Left renal cortex interstitium (tissue), 4 donors: ENCODE measurements around the gene ACTG1. TPM values are rescaled to one million over a fixed set of nuclear protein-coding genes. Genes with fewer than 3 reads are reported as not detected.

Source experiments
- DNase-seq, 4 donors: peaks; one replicate each; pipeline ENCODE4 v3.0.0-alpha.2; 2013; ENCODE audit warnings: low read depth in 4 of 4, low spot score in 2 of 4, missing footprints in 1 of 4
- polyA plus RNA-seq, 4 donors: library from polyadenylated mRNA; unstranded; fragments of 120-200 nt; gene quantifications; one replicate each; pipeline ENCODE4 v1.2.1, GENCODE V29; 2013; ENCODE audit not compliant: insufficient read length in 4 of 4

Gene ACTG1
- polyA plus RNA-seq, 4 donors = 2,963 to 3,733 (median 3,267) TPM

DNA sequence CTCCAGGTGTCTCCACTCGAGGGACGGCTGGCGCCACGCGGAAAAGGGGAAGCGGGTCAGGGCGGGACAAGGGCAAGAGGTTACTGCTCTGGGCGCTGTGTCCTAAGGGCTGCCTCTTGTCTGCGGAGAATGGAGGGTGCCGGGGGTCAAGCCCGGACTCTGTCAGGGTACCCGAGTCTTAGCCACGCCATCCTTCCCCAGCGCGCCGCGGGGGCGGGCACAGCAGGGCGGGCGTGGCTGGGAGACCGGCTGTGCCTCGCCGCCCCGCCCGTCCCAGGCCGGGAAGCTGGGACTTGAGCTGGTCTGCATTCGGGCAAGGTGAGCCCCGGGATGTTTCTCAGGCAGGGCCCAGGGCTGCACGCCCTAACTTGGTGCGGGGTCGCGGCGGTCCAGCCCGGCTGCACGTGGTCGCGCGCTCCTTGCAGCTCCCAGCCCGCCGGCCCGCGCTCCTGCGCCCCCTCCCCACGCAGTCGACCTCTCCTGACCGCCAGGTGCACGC is 6.2 kb upstream of the ACTG1 start:
- no peak for DNase-seq

DNA sequence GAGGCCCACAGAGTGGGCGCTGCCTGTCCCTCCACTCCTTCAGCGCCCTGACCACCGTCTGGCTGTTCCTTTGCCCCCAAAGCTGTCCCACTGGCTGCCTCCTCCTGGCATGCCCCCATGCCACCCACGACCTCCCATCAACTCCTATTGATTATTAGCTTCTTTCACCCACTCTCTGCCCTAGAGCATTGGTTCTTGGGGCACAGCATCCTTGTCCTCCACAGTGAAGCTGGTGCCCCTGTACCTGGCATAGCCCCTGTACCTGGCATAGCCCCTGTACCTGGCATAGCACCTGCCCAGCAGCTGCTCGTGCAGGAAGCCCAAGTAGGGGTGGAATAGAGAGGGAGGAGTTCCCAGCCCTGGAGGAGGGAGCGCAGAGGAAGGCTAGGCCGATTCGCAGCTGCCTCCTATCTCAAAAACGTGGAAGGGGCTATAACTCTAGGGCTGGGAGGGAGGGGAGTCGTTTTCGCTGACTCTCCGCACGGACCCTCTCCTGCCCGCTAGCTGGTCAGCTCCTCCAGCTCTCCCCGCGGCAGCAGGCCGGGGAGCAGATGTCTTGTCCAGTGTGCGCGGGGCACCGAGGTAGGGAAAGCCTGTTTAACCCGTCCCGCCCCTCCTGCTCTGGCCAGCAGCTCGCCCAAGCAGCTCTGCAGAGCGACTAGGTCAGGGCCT is 5.7 kb upstream of the ACTG1 start:
- no peak for DNase-seq

DNA sequence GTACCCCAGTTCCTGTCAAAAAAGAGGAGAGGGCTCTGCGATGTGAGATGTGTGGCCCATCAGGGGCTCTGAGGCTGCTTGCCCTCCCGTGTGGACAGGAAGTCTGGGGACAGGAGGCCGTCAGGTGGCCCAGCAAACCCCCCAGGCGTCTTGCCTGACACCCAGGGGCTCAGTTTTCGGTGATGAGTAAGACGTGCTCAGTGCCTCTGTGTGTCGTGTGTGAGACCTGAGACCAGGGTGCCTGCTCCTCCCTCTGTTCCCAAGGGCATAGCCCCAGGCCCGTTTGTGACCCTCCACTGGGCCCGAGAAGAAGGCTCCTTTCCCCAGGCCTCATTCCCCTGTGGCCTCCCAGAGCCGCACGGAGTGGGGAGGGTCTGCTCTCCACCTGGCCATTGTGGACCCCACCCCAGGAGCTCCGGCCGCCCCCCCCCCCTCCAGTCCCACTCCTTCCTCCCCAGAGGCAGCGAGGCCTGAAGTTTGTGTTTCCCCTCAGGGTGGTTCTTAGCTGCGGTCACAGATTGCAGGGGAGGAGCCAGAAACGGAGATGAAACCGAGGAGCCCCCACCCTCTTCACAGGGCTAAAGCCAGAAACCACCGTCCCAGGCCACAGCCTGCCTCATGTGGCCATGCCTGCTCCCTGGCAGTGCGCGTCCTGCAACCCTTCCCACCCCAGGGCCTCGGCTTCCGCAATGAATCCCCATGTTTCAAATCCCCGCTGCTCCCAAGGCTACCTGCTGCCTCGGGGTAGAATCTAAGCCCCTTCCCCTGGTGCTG is 4.9 kb upstream of the ACTG1 start:
- no peak for DNase-seq

DNA sequence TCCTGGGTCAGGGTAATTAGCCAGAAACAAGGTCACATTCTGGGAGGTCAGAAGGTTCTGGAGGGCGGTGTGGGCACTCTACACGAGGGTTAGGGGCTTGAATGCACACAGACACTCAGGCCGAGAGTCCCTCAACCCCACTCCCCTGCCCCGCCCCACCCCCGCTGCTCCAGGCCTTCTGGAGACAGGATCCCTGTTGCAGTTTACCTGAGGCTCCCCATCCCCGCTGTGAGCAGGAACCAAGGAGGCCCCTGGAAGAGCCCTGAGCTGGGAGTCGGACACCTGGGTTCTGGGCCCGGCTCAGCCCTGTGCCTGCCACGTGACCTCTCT is 4.4 kb upstream of the ACTG1 start:
- no peak for DNase-seq

DNA sequence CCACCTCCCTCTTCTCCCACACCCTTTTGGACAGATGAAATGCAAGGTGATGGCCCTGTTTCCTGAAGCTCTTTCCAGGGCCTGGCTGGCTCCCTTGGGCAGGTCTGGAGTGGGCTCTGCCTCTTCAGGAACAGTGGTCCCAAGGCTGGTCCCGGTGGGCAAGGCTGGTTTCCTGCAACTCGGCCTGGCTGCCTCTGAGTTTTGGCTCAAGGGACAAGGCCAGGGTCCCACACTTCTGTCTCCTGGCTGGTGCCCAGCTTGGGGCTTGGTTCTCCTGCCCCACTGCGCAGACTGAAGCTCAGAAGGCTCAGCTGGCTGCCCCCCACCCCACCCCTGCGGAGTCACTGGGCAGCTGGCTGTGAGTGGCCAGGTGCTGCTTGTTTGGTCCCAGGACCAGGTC is 3.8 kb upstream of the ACTG1 start:
- no peak for DNase-seq

DNA sequence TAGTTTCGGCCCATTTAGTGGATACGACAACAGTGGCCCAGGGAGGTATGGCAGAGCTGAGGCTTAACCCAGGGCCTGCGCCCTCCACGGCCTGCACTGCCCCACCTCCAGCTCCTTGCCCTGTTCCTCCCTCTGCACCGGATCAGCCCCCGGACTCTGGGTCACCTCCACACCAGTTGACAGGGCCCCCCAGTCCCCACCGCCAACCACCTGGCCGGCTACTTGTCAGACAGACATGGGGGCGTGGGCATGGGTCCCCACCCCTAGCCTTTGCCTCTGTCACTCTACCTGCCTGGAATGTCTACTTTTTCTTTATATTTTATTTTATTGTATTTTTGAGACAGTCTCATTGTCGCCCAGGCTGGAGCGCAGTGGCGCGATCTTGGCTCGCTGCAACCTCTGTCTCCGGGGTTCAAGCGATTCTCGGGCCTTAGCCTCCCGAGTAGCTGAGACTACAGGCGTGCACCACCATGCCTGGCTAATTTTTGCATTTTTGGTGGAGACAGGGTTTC is 3.0 kb upstream of the ACTG1 start:
- DNase-seq = no peak

DNA sequence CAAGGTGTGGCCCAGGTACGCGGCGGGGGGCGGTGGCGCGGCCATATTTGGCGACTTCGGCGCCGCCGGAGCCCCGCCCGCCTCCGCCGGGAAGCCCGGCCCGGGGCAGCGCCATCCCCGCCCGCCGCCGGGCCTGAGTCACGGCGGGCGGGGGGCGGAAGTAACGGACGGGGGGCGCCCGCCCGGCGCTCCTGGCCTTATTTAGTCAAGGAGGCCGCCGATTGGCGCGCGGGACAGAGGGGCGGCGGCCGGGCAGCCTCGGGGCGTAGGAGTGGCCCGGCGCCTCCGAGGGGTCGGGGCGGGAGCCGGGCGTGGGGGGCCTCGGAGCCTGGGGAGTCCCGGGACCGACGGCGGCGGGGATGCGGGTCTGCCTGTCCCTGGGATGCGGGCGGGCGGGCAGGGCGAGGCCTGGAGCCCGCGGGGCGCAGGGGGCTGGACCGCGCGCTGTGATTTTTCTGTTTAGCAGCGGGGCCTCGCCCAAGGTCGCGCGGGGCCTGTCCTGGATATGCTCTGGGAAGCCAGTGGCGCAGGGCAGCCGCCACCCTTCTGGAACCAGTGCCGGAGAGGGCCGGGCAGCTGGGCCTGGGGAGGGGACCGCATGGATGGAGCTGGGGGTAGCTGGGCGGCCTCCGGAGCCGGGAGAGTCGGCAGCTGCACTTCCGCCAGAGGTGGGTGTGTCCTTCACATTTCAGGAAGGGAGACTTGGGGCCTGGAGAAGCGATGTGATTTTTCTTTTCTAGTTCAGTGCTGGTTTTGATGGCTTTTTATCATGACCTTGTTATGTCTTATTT is 2.3 kb upstream of the ACTG1 start:
- DNase-seq = no peak

DNA sequence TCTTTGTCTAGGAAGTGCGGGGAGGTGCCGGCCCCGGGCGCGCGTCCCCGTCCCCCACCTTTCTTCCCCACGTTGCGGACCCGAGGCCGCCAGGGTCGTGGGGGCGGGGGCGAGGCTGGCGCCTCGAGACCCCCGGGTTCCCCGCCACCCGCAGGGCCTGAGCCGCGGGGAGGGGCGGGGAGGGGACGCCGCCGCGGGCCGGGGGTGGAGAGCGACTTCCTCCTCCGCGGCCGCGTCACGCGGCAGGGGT is 1.8 kb upstream of the ACTG1 start:
- no peak for DNase-seq

DNA sequence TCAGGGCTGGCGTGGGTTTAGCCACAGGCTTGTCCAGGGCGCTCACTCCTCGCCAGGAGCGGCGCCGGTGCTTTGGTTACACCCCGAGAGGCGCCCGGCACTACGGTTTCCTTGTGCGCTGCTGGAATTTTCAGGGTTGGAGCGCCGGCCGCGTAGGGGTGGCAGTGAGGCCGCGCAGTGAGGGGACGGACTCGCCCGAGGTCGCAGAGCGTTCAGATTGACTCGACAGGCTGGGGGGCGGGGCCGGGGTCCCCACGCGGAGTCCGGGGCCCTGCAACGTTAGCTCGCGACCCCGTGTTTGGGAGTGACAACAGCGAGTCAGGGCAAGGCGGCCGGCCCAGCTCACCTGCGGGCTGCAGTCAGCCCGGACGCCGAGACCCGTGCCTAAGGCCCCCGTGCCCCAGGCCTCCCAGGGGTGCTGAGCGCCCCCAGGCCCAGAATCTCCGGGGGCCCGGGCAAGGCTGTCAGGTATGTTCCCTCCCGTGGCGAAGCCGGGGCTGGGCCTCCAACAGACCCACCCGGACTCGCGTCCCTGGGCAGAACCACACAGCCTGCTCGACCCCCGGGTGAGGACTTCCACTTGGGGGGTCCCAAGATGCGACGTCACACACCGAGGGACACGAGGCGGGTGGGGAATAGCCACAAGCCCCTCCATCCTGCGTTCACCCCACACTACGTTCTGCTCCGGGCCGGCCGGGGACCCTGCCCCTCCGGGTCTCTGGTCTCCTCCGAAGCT is 1.3 kb upstream of the ACTG1 start:
- DNase-seq = no peak

DNA sequence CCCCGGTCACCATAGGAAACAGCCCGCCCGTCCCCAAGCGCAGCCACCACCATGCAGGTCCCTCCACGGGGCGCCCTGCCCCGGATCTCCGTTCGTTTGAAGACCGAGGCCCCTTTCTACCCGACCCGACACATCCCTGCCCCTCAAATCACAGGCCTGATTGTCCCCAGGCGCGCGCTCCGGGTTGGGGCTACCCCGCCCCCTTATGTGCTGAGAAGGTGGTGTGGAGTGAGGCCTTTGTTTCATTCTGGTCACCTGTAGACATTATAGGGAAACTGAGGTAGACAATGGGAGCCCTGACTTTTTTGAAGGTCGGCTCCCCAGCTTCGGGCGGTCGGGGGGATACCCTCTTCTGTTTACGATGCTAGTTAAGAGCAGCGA is 763 bp upstream of the ACTG1 start:
- DNase-seq = no peak

DNA sequence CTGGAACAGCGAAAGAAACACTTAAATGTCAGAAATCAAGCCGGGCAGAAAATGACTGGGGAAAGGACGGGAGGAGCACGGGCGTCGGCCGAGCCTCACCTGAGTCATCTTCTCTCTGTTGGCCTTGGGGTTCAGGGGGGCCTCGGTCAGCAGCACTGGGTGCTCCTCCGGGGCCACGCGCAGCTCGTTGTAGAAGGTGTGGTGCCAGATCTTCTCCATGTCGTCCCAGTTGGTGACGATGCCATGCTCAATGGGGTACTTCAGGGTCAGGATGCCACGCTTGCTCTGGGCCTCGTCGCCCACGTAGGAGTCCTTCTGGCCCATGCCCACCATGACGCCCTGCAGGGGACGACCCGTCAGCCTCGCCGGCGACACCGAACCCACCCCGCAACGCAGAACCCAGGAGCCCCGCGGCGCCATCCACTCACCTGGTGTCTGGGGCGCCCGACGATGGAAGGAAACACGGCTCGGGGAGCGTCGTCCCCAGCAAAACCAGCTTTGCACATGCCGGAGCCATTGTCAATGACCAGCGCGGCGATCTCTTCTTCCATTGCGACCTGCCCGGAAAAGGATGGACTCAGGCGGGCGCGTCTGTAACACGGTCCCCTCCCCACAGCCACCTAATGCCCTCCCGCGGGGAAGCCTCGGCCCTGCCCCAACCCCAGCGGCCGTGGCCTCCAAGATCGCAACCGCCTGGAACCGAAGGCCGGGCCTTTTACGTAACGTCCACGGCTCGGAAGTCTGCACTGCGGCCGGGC is 616 bp downstream of the ACTG1 start:
- no peak for DNase-seq

DNA sequence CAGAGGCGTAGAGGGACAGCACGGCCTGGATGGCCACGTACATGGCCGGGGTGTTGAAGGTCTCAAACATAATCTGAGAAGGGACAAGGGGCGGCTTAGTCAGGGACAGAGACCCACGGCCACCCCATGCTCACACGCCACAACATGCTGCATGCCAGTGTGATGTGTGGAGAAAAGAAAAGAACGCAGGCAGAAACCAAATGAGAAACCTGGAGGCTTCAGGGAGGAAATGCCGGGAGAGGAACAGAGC is 1.1 kb downstream of the ACTG1 start:
- DNase-seq = no peak

DNA sequence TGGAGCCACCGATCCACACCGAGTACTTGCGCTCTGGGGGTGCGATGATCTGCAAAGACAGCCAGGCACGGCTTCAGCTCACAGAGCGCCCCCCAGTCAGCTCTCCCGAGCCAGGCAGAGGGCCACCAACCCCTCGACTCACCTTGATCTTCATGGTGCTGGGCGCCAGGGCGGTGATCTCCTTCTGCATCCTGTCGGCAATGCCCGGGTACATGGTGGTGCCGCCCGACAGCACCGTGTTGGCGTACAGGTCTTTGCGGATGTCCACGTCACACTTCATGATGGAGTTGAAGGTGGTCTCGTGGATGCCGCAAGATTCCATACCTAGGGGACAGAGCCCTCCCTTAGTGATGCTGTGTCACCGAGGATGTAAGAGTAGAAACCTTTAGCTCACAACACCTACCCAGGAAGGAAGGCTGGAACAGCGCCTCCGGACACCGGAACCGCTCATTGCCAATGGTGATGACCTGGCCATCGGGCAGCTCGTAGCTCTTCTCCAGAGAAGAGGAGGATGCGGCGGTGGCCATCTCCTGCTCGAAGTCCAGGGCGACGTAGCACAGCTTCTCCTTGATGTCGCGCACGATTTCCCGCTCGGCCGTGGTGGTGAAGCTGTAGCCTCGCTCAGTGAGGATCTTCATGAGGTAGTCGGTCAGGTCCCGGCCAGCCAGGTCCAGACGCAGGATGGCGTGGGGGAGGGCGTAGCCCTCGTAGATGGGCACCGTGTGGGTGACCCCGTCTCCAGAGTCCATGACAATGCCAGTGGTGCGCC is 1.6 kb downstream of the ACTG1 start:
- DNase-seq = no peak

DNA sequence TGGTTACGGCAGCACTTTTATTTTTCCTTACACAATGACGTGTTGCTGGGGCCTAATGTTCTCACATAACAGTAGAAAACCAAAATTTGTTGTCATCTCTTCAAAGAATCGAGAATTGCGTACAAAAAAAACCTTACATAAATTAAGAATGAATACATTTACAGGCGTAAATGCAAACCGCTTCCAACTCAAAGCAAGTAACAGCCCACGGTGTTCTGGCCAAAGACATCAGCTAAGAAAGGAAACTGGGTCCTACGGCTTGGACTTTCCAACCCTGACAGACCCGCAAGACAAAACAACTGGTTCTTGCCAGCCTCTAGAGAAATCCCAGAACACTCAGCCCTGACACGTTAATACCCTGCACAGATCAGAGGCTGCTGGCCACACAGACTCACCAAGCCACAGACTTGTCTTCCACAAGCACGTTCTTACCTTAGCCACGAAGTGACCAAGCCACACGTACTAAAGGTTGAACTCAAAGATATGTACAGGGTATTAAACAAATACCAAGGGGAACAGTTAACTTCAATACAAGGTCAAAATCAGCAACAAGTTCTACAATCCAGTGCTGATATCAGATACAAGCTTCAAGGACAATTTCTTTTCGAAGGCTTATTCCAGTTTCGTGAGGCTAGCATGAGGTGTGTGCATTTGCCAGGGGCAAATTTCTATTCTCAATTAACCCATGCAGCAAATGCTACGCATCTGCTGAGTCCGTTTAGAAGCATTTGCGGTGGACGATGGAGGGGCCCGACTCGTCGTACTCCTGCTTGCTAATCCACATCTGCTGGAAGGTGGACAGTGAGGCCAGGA is 2.4 kb downstream of the ACTG1 start:
- no peak for DNase-seq

DNA sequence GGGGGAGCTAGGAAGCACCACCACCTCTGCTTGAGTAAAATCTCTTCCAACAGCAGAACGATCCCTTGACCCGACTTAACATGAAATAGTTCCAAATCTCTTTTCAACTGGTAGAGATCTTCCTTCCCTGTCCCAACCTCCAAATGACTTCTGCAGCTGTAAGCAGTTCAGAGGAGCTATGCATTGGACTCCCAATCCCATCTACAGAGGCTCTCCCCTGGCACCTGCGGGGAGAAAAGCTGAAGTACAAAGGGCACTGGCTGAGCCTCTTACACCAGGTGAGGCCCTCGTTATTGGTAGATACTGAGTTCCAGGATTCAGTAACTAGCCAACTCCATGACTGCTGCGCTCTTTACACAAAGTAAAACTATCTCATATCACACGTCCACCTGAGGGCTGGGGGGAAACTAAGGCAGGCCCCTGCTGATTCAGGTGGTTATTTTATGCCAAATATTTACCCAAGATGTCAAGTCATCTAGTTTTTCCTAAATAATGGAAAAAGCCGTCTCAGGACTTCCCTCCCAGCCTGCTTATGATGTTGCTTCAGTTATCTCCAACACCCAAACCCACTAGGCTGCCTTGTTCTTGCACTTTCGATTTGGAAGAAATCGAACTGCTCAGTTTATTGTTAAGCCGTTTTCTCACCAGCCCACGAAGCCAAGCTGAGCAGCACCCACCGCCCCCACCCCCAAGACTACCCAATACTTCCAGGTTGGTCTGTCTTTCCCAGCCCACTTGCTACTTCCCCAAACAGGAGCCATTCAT is 3.2 kb downstream of the ACTG1 start:
- DNase-seq = no peak

DNA sequence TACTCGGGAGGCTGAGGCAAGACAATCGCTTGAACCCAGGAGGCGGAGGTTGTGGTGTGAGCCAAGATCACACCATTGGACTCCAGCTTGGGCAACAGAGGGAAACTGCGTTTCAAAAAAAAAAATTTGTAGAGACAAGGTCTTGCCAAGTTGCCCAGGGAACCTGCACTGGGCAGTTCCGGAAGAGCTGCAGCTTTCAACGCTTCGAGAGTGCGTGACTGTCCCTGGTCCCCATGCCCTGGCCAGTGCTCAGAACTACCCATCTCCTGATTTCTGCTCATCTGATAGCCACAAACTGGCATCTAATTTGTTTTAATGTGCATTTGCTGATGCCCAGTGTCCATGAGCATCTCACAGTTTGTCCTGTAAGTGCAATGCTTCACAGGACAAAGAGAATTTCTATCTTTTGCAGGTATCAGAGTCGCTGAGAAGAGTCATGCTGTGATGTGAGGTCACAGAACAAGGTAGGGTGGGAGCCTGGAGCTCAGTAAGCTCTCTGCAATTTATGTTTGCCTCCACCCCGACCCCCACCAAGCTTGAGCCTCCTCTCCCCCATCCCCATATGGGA is 3.9 kb downstream of the ACTG1 start:
- no peak for DNase-seq

DNA sequence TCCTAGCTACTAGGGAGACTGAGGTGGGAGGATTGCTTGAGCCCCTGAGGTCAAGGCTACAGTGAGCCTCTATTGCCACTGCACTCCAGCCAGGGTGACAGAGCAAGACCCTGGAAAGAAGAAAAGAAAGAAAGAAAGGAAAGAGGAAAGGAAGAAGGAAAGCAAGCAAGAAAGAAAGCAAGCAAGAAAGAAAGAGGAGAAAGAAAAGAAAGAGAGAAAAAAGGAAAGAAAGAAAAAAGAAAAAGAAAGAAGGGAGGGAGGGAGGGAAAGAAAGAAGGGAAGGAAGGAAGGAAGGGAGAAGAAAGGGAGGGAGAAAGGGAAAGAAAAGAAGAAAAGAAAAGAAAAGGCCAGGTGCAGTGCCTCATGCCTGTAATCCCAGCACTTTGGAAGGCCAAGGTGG is 9.0 kb downstream of the ACTG1 start:
- no peak for DNase-seq

DNA sequence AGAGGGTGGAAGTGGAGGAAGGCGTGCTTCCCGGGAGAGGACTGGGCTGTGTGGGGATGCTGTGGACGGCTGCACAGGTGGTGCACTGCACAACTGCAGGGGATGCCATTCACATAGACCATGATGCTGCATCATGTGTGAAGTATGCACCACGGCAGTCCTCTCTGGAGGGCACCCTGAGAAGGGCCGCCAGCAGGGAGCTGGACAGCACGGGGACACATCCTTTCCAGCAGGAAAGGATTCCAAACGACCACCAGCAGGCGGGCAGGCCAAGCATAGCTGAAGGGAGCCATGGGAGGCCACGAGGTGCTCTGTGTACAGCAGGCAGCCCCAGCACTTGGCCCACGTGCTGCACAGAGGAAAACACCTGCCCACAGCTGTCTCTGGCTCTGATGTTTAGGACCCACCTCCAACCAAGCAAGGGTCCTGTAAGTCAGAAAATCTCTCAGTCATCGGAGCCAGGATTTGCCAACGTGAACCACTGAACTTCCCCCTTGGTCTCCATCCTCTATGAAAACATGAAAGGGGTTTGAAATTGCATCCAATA is 10.1 kb downstream of the ACTG1 start:
- no peak for DNase-seq
